Keratinocyte (primary cell): ENCODE results near the gene CRADD. TPM values are rescaled to one million over a fixed set of nuclear protein-coding genes. Genes with fewer than 3 reads are reported as not detected.

Source experiments
- DNase-seq: peaks from one replicate; pipeline ENCODE4 v3.0.0-alpha.2; 2011; ENCODE audit warnings: low read depth, missing footprints, low spot score
- FAIRE-seq: peaks from 2 replicates; lab custom pipeline; 2011; peaks lifted over from hg19 to GRCh38; lab: Jason Lieb, UNC
- H2AFZ ChIP-seq: 2 replicates; pipeline ENCODE4 v1.6.0; 2012; ENCODE audit warnings: low read length, control low read depth, inconsistent platforms; ENCODE audit not compliant: control insufficient read depth
- H3K27ac ChIP-seq: 2 replicates; pipeline ENCODE4 v1.5.1; 2011; ENCODE audit warnings: low read length; ENCODE audit not compliant: control insufficient read depth, insufficient read depth
- H3K27me3 ChIP-seq: 3 replicates; pipeline ENCODE4 v1.6.0; 2011; ENCODE audit warnings: low read length; ENCODE audit not compliant: control insufficient read depth, insufficient read depth; ENCODE audit errors: extremely low read depth
- H3K36me3 ChIP-seq, 2 experiments: 2 replicates in 1 of 2; 3 replicates in 1 of 2; pipeline ENCODE4 v1.5.1; 2011; ENCODE audit warnings: low read length in 2 of 2, mild to moderate bottlenecking in 1 of 2; ENCODE audit not compliant: control insufficient read depth in 2 of 2, insufficient read depth in 2 of 2; ENCODE audit errors: extremely low read depth in 1 of 2
- H3K4me1 ChIP-seq: 3 replicates; pipeline ENCODE4 v1.5.1; 2011; ENCODE audit warnings: low read length; ENCODE audit not compliant: control insufficient read depth, insufficient read depth; ENCODE audit errors: extremely low read depth
- H3K4me2 ChIP-seq: 3 replicates; pipeline ENCODE4 v1.6.0; 2011; ENCODE audit warnings: low read depth, low read length; ENCODE audit not compliant: control insufficient read depth, insufficient read depth; ENCODE audit errors: extremely low read depth
- H3K4me3 ChIP-seq, 3 experiments: fragments of 200-600 bp in 1 of 3; sonication (generic) in 1 of 3; 2 replicates in 2 of 3; 3 replicates in 1 of 3; pipeline ENCODE4 v1.5.1; 2011 to 2016; ENCODE audit warnings: low read length in 3 of 3, mild to moderate bottlenecking in 3 of 3, control low read depth in 2 of 3, inconsistent platforms in 1 of 3, low read depth in 1 of 3, mixed read lengths in 1 of 3, mixed run types in 1 of 3, moderate library complexity in 1 of 3; ENCODE audit not compliant: control insufficient read depth in 2 of 3, insufficient read depth in 2 of 3; ENCODE audit errors: extremely low read depth in 1 of 3
- H3K79me2 ChIP-seq: 2 replicates; pipeline ENCODE4 v1.6.0; 2012; ENCODE audit warnings: low read length; ENCODE audit not compliant: control insufficient read depth, insufficient read depth
- H3K9ac ChIP-seq: 3 replicates; pipeline ENCODE4 v1.6.0; 2011; ENCODE audit warnings: low read length; ENCODE audit not compliant: control insufficient read depth, insufficient read depth; ENCODE audit errors: extremely low read depth
- H3K9me1 ChIP-seq: 3 replicates; pipeline ENCODE4 v1.6.0; 2011; ENCODE audit warnings: low read length; ENCODE audit not compliant: control insufficient read depth, insufficient read depth; ENCODE audit errors: extremely low read depth
- H3K9me3 ChIP-seq: 2 replicates; pipeline ENCODE4 v1.5.1; 2012; ENCODE audit warnings: low read depth, low read length; ENCODE audit not compliant: control insufficient read depth
- H4K20me1 ChIP-seq: 3 replicates; pipeline ENCODE4 v1.6.0; 2011; ENCODE audit warnings: low read length; ENCODE audit not compliant: control insufficient read depth, insufficient read depth; ENCODE audit errors: extremely low read depth
- CTCF ChIP-seq, 3 experiments: IDR thresholded peaks in 1 of 3; conservative IDR thresholded peaks in 1 of 3; optimal IDR thresholded peaks in 1 of 3; 2 replicates in 2 of 3; 3 replicates in 1 of 3; pipeline versions ENCODE3 to v1.5.1; 2011; ENCODE audit warnings: low read length in 3 of 3, mild to moderate bottlenecking in 3 of 3, moderate library complexity in 2 of 3, control low read depth in 1 of 3, inconsistent platforms in 1 of 3; ENCODE audit not compliant: insufficient read depth in 2 of 3; ENCODE audit errors: extremely low read depth in 1 of 3
- EZH2 ChIP-seq: IDR thresholded peaks from one replicate; pipeline ENCODE4 v1.6.1; 2012; ENCODE audit warnings: inconsistent platforms, mild to moderate bottlenecking, low read length, moderate library complexity
- dilution Hi-C: fragments of 300-500 bp; cut with MboI; formaldehyde crosslinking; loops from one replicate; pipeline ENCODE4 v1.7.0; 2020; ENCODE audit warnings: low sequenced_read_pairs; ENCODE audit not compliant: extremely low pct_ligation_motif_present
- polyA plus RNA-seq, 5 experiments: library from polyadenylated mRNA; depleted of rRNA in 3 of 5; stranded (reverse) in 3 of 5; stranded (forward) in 1 of 5; unstranded in 1 of 5; fragments of >200 nt; gene quantifications; 1 replicate in 1 of 5; 2 replicates in 3 of 5; 3 replicates in 1 of 5; pipeline versions ENCODE4 v1.2.1 to v1.2.3, GENCODE V29; 2011 to 2012; ENCODE audit warnings: missing spikeins in 2 of 5, low read depth in 1 of 5, low replicate concordance in 1 of 5

The CRADD gene
- polyA plus RNA-seq, 1 donor (not counting 4 experiments of a cell fraction or from before 2014, with no cell fraction given) = 11.2 TPM

GRCh38 chr12:93793007-93793406 lies 115.8 kb downstream of the CRADD start:
- Histone ChIP-seq H3K27ac (no peak overlapping the region), H3K4me2 (no peak overlapping the region), H3K79me2 (no peaks in the 10 kb centered on the region), H3K4me1 (peaks cover 21% of the 10 kb centered on the region), H3K9me1 (no peaks in the 10 kb centered on the region), H4K20me1 (no peaks in the 10 kb centered on the region), H3K36me3 (no peaks in the 10 kb centered on the region), H3K27me3 (no peaks in the 10 kb centered on the region), H3K9ac (no peak overlapping the region), H2AFZ (no peak overlapping the region), H3K9me3 (no peaks in the 10 kb centered on the region), H3K4me3 (no peak overlapping the region)
- dilution Hi-C loops = no loop called here
- FAIRE-seq = no peak
- DNase-seq = no peak
- no peak for TF ChIP-seq CTCF (optimal IDR thresholded peaks at IDR 0.05 in 1 of 3, IDR thresholded peaks at IDR 0.05 in 1 of 3, conservative IDR thresholded peaks at IDR 0.05 in 1 of 3; ENCODE audit: extremely low read depth in 1 of 3, insufficient read depth in 2 of 3, low read length in 3 of 3)
- no peak for TF ChIP-seq EZH2

- Histone ChIP-seq H3K9ac (no peak overlapping the region), H3K27me3 (no peaks in the 10 kb centered on the region), H3K79me2 (no peaks in the 10 kb centered on the region), H2AFZ (no peak overlapping the region), H3K36me3 (no peaks in the 10 kb centered on the region), H3K27ac (no peak overlapping the region), H4K20me1 (no peaks in the 10 kb centered on the region), H3K4me1 (peaks cover 31% of the 10 kb centered on the region), H3K4me3 (no peak overlapping the region), H3K9me1 (no peaks in the 10 kb centered on the region), H3K4me2 (no peak overlapping the region), H3K9me3 (no peaks in the 10 kb centered on the region)
- dilution Hi-C loops = no loop called here
- FAIRE-seq = peak; percentile 41
- TF ChIP-seq EZH2 (no peak), CTCF (optimal IDR thresholded peaks at IDR 0.05 in 1 of 3, IDR thresholded peaks at IDR 0.05 in 1 of 3, conservative IDR thresholded peaks at IDR 0.05 in 1 of 3; ENCODE audit: extremely low read depth in 1 of 3, insufficient read depth in 2 of 3, low read length in 3 of 3) (no peak)
- no peak for DNase-seq
Measured at GRCh38 chr12:93793983-93794382, 116.8 kb downstream of the CRADD start.
